Smooth muscle cell (in vitro differentiated cells): Measurements from ENCODE around the gene PEX14. TPM values are rescaled to one million over a fixed set of nuclear protein-coding genes. Genes with fewer than 3 reads are reported as not detected.

Source experiments
- DNase-seq: peaks from one replicate; lab custom pipeline; 2025; ENCODE audit not compliant: unreplicated experiment; lab: John Stamatoyannopoulos, UW
- H2AFZ ChIP-seq: fragments of 200-600 bp; sonication (generic); 2 replicates; pipeline ENCODE4 v1.6.0; 2016; ENCODE audit warnings: antibody characterized with exemption, low read depth, mild to moderate bottlenecking
- H3F3A ChIP-seq: fragments of 200-600 bp; sonication (generic); 2 replicates; pipeline ENCODE4 v1.6.0; 2017; ENCODE audit warnings: antibody characterized with exemption, low read depth
- H3K27ac ChIP-seq: fragments of 200-600 bp; sonication (generic); 2 replicates; pipeline ENCODE4 v1.5.1; 2016; ENCODE audit warnings: low read depth, mild to moderate bottlenecking
- H3K27me3 ChIP-seq: fragments of 200-600 bp; sonication (generic); 2 replicates; pipeline ENCODE4 v1.6.1; 2016; ENCODE audit warnings: low read depth, mild to moderate bottlenecking
- H3K36me3 ChIP-seq: fragments of 200-600 bp; sonication (generic); 2 replicates; pipeline ENCODE4 v1.5.1; 2016; ENCODE audit warnings: low read depth
- H3K4me1 ChIP-seq: fragments of 200-600 bp; sonication (generic); 2 replicates; pipeline ENCODE4 v1.5.1; 2016; ENCODE audit warnings: low read depth
- H3K4me2 ChIP-seq: fragments of 200-600 bp; sonication (generic); 2 replicates; pipeline ENCODE4 v1.6.0; 2016; ENCODE audit warnings: mild to moderate bottlenecking
- H3K4me3 ChIP-seq: fragments of 200-600 bp; sonication (generic); 2 replicates; pipeline ENCODE4 v1.5.1; 2016; ENCODE audit warnings: mild to moderate bottlenecking
- H3K79me2 ChIP-seq: fragments of 200-600 bp; sonication (generic); 2 replicates; pipeline ENCODE4 v1.6.0; 2016; ENCODE audit warnings: low read depth, mild to moderate bottlenecking
- H3K9ac ChIP-seq: fragments of 200-600 bp; sonication (generic); 2 replicates; pipeline ENCODE4 v1.6.0; 2016; ENCODE audit warnings: low read depth
- H3K9me3 ChIP-seq: fragments of 200-600 bp; sonication (generic); replicated peaks from 2 replicates; pipeline ENCODE4 v1.5.1; 2016; ENCODE audit warnings: low read depth
- H4K20me1 ChIP-seq: fragments of 200-600 bp; sonication (generic); 2 replicates; pipeline ENCODE4 v1.6.0; 2016; ENCODE audit warnings: low read depth
- CTCF ChIP-seq: fragments of 200-600 bp; sonication (generic); IDR thresholded peaks from 2 replicates; pipeline ENCODE4 v1.5.1; 2017; ENCODE audit warnings: borderline replicate concordance, mild to moderate bottlenecking, antibody characterized with exemption; ENCODE audit not compliant: insufficient read depth, poor library complexity, severe bottlenecking
- WGBS: methylation state at CpG from one replicate; pipeline ENCODE4 v1.1.7; 2016; ENCODE audit warnings: low lambda C conversion rate; 5-methylcytosine and 5-hydroxymethylcytosine counted together
- polyA plus RNA-seq: library from polyadenylated mRNA; unstranded; fragments of >200 nt; fragmentation: Nextera tagmentation; extraction: Ambion mirVana; gene quantifications from 2 replicates; pipeline ENCODE4 v1.2.1, GENCODE V29; 2016
- total RNA-seq: library from RNA; depleted of rRNA; stranded (reverse); fragments of >200 nt; gene quantifications from 2 replicates; pipeline ENCODE4 v1.2.3, GENCODE V29; 2014

Gene PEX14
- total and polyA plus RNA-seq, 2 experiments from 2014 or later: 14.2 to 15.2 TPM

GRCh38 chr1:10661453-10661852 lies 186.7 kb downstream of the PEX14 start:
- Histone ChIP-seq H3K79me2 (no peaks in the 10 kb centered on the region), H3K27me3 (no peaks in the 10 kb centered on the region), H3F3A (no peaks in the 10 kb centered on the region), H3K27ac (no peak overlapping the region), H3K4me2 (no peak overlapping the region), H3K4me3 (no peak overlapping the region), H3K9ac (no peak overlapping the region), H3K9me3 (no peaks in the 10 kb centered on the region), H3K4me1 (peaks cover 12% of the 10 kb centered on the region), H4K20me1 (no peaks in the 10 kb centered on the region), H3K36me3 (no peaks in the 10 kb centered on the region), H2AFZ (no peak overlapping the region)
- no peak for TF ChIP-seq CTCF
- no peak for DNase-seq
- WGBS: 97% methylated on average over 5 of the region's 5 CpGs

- no peaks in the 10 kb centered on the region for H3K9me3 ChIP-seq
- no peaks in the 10 kb centered on the region for H3F3A ChIP-seq
- WGBS: 96% methylated on average over 8 of the region's 8 CpGs
- peaks cover 12% of the 10 kb centered on the region for H3K4me1 ChIP-seq
- H3K36me3 ChIP-seq: no peaks in the 10 kb centered on the region
- no peaks in the 10 kb centered on the region for H3K79me2 ChIP-seq
- no peak for DNase-seq
- no peak overlapping the region for H3K27ac ChIP-seq
- H3K4me2 ChIP-seq: no peak overlapping the region
- H2AFZ ChIP-seq: no peak overlapping the region
- H3K27me3 ChIP-seq: no peaks in the 10 kb centered on the region
- no peak for TF ChIP-seq CTCF
- H4K20me1 ChIP-seq: no peaks in the 10 kb centered on the region
- H3K4me3 ChIP-seq: no peak overlapping the region
- no peak overlapping the region for H3K9ac ChIP-seq
Observed at GRCh38 chr1:10662090-10662688, 187.4 kb downstream of the PEX14 start.

GRCh38 chr1:10662824-10663677 lies 188.3 kb downstream of the PEX14 start:
- H3K4me3 ChIP-seq: no peak overlapping the region
- DNase-seq: no peak
- TF ChIP-seq CTCF: no peak
- no peaks in the 10 kb centered on the region for H3K27me3 ChIP-seq
- no peaks in the 10 kb centered on the region for H3K9me3 ChIP-seq
- H2AFZ ChIP-seq: no peak overlapping the region
- peak overlapping the region; percentile 73 for H3K4me2 ChIP-seq
- no peak overlapping the region for H3K9ac ChIP-seq
- no peaks in the 10 kb centered on the region for H4K20me1 ChIP-seq
- H3K4me1 ChIP-seq: peaks cover 20% of the 10 kb centered on the region
- no peaks in the 10 kb centered on the region for H3K36me3 ChIP-seq
- H3K27ac ChIP-seq: no peak overlapping the region
- H3K79me2 ChIP-seq: no peaks in the 10 kb centered on the region
- no peaks in the 10 kb centered on the region for H3F3A ChIP-seq
- WGBS: 82% methylated on average over 26 of the region's 26 CpGs
